Nephron progenitor cell (in vitro differentiated cells): ENCODE measurements around the gene PTGIS.
A peak's percentile ranks its signal among the peaks of the same experiment; 100 is the strongest.

ENCODE experiments used
- DNase-seq: peaks from one replicate; pipeline ENCODE4 v3.0.0; 2021
- H3K27ac Mint-ChIP-seq: 2 replicates; pipeline ENCODE4 v1.8.0; 2021; ENCODE audit warnings: mild to moderate bottlenecking, moderate library complexity, mixed read lengths
- H3K27me3 Mint-ChIP-seq: 2 replicates; pipeline ENCODE4 v1.8.0; 2021; ENCODE audit warnings: mild to moderate bottlenecking, low read depth, mixed read lengths; ENCODE audit not compliant: poor library complexity
- H3K36me3 Mint-ChIP-seq: 2 replicates; pipeline ENCODE4 v1.8.0; 2021; ENCODE audit warnings: low read depth, mixed read lengths
- H3K4me1 Mint-ChIP-seq: 2 replicates; pipeline ENCODE4 v1.8.0; 2021; ENCODE audit warnings: mixed read lengths
- H3K4me3 Mint-ChIP-seq: 2 replicates; pipeline ENCODE4 v1.8.0; 2021; ENCODE audit warnings: mild to moderate bottlenecking, moderate library complexity, mixed read lengths
- H3K9me3 Mint-ChIP-seq: 2 replicates; pipeline ENCODE4 v1.8.0; 2021; ENCODE audit warnings: mild to moderate bottlenecking, moderate library complexity, mixed read lengths
- CTCF ChIP-seq: fragments of 200-600 bp; sonication (generic); IDR thresholded peaks from 2 replicates; pipeline ENCODE4 v1.5.0; 2021; ENCODE audit warnings: antibody characterized with exemption

The PTGIS gene

GRCh38 chr20:49549801-49550551 lies 18.0 kb downstream of the PTGIS start:
- peaks cover 9% of the 10 kb centered on the region for H3K9me3 Mint-ChIP-seq
- H3K4me1 Mint-ChIP-seq = no peaks in the 10 kb centered on the region
- no peak for DNase-seq
- no peak overlapping the region for H3K4me3 Mint-ChIP-seq
- H3K36me3 Mint-ChIP-seq = peaks cover 16% of the 10 kb centered on the region
- no peak for TF ChIP-seq CTCF
- peaks cover 7% of the 10 kb centered on the region for H3K27me3 Mint-ChIP-seq
- no peak overlapping the region for H3K27ac Mint-ChIP-seq

GRCh38 chr20:49548371-49548947 lies 19.5 kb downstream of the PTGIS start:
- H3K27ac Mint-ChIP-seq = no peak overlapping the region

GRCh38 chr20:49545572-49545971 lies 22.4 kb downstream of the PTGIS start:
- DNase-seq = no peak
- no peak for TF ChIP-seq CTCF
- Mint-ChIP-seq H3K36me3 (peaks cover 44% of the 10 kb centered on the region), H3K4me3 (no peak overlapping the region), H3K27me3 (peaks cover 7% of the 10 kb centered on the region), H3K27ac (no peak overlapping the region), H3K4me1 (peaks cover 19% of the 10 kb centered on the region), H3K9me3 (peaks cover 5% of the 10 kb centered on the region)

More at GRCh38 chr20:49548371-49548947, 19.5 kb downstream of the PTGIS start:
- Mint-ChIP-seq H3K27me3 (peaks cover 7% of the 10 kb centered on the region), H3K4me1 (peaks cover 10% of the 10 kb centered on the region), H3K36me3 (peaks cover 30% of the 10 kb centered on the region), H3K9me3 (peaks cover 5% of the 10 kb centered on the region), H3K4me3 (no peak overlapping the region)
- no peak for DNase-seq
- no peak for TF ChIP-seq CTCF

DNA sequence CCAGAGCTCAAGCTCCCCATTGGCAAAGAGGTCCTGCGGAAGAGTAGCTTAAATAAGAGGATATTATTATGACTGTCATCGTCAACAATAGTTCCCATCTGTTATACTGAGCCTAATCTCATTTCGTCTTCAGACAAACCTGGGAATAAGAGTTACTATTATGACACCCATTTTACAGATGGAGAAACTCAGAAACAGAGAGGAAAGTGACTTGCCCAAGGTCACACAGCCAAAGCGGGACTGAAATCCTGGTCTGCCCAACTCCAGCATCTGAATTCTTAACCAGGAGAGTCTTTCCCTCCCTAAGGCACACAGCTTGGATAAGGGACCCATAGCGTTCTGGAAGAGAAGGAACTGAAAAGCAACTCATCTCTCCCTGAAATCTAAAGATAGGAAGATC lies 23.4 kb downstream of the PTGIS start:
- no peak for DNase-seq
- H3K9me3 Mint-ChIP-seq = peaks cover 13% of the 10 kb centered on the region
- H3K4me1 Mint-ChIP-seq = peaks cover 19% of the 10 kb centered on the region
- H3K4me3 Mint-ChIP-seq = no peak overlapping the region
- peaks cover 9% of the 10 kb centered on the region for H3K27me3 Mint-ChIP-seq
- TF ChIP-seq CTCF = no peak
- H3K27ac Mint-ChIP-seq = no peak overlapping the region
- H3K36me3 Mint-ChIP-seq = peaks cover 54% of the 10 kb centered on the region

GRCh38 chr20:49543858-49544437 lies 24.0 kb downstream of the PTGIS start:
- H3K27me3 Mint-ChIP-seq = peaks cover 9% of the 10 kb centered on the region
- H3K27ac Mint-ChIP-seq = peak overlapping the region; percentile 62
- TF ChIP-seq CTCF = no peak

More at GRCh38 chr20:49543858-49544437, 24.0 kb downstream of the PTGIS start:
- H3K9me3 Mint-ChIP-seq = peaks cover 19% of the 10 kb centered on the region
- H3K4me3 Mint-ChIP-seq = peak overlapping the region; percentile 27
- peaks cover 19% of the 10 kb centered on the region for H3K4me1 Mint-ChIP-seq
- DNase-seq = no peak
- H3K36me3 Mint-ChIP-seq = peaks cover 60% of the 10 kb centered on the region
